RWPE2 (cell line): ENCODE results near the gene ITGA2B.

ENCODE experiments used
- ATAC-seq: fragments of 200-7000 bp; cut with Tn5 transposase; 3 replicates; pipeline ENCODE4 v1.9.1; 2021; ENCODE audit warnings: low read depth
- DNase-seq: peaks from one replicate; pipeline ENCODE4 v3.0.0-alpha.2; 2020; ENCODE audit warnings: low spot score
- H3K27ac ChIP-seq: fragments of 450-650 bp; 2 replicates; pipeline ENCODE4 v1.5.1; 2017; ENCODE audit warnings: mild to moderate bottlenecking; ENCODE audit not compliant: poor library complexity, severe bottlenecking
- H3K27me3 ChIP-seq: fragments of 250-450 bp; sonication (Bioruptor Pico); 2 replicates; pipeline ENCODE4 v1.5.1; 2021; ENCODE audit warnings: mild to moderate bottlenecking, moderate library complexity; ENCODE audit not compliant: insufficient read depth, poor library complexity, severe bottlenecking
- H3K36me3 ChIP-seq: fragments of 250-450 bp; sonication (Bioruptor Pico); 2 replicates; pipeline ENCODE4 v1.5.1; 2020; ENCODE audit warnings: low read depth, mild to moderate bottlenecking, moderate library complexity
- H3K4me1 ChIP-seq: fragments of 250-450 bp; sonication (Bioruptor Pico); 2 replicates; pipeline ENCODE4 v1.5.1; 2021; ENCODE audit warnings: mild to moderate bottlenecking, moderate library complexity; ENCODE audit not compliant: insufficient read depth, poor library complexity, severe bottlenecking
- H3K4me3 ChIP-seq: fragments of 250-450 bp; sonication (Bioruptor Pico); 2 replicates; pipeline ENCODE4 v1.5.1; 2021; ENCODE audit warnings: mild to moderate bottlenecking, moderate library complexity; ENCODE audit not compliant: severe bottlenecking
- H3K9me3 ChIP-seq: fragments of 250-450 bp; sonication (Bioruptor Pico); 2 replicates; pipeline ENCODE4 v1.5.1; 2021; ENCODE audit warnings: mild to moderate bottlenecking, moderate library complexity; ENCODE audit not compliant: severe bottlenecking
- TF ChIP-seq, protein P1 (sequence below): fragments of 450-650 bp; IDR thresholded peaks from one replicate; pipeline ENCODE4 v1.5.1; 2017; ENCODE audit warnings: mild to moderate bottlenecking, moderate library complexity; ENCODE audit not compliant: poor library complexity, severe bottlenecking

Gene ITGA2B

DNA sequence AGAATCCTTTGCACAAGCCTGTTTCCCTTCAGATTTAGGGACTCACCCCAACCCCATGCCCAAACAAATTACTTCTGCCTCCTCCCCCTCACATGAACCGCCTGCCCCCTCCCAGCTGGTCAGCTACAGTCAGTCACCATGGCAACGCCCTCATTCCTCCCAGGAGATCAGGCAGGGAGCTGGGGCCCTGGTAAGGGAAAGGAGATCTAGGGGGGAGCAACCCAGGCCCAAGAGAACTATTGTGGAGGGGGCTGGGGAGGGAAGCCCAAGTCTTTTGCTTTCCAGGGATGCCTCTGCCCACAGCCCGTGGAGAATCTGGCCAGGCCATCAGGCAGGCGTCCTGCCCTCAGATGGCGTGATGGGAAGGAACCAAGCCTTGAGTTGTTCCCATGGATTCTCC is 28.6 kb downstream of the ITGA2B start:
- H3K4me1 ChIP-seq: no peaks in the 10 kb centered on the region
- no peak for DNase-seq
- TF ChIP-seq, protein P1, sequence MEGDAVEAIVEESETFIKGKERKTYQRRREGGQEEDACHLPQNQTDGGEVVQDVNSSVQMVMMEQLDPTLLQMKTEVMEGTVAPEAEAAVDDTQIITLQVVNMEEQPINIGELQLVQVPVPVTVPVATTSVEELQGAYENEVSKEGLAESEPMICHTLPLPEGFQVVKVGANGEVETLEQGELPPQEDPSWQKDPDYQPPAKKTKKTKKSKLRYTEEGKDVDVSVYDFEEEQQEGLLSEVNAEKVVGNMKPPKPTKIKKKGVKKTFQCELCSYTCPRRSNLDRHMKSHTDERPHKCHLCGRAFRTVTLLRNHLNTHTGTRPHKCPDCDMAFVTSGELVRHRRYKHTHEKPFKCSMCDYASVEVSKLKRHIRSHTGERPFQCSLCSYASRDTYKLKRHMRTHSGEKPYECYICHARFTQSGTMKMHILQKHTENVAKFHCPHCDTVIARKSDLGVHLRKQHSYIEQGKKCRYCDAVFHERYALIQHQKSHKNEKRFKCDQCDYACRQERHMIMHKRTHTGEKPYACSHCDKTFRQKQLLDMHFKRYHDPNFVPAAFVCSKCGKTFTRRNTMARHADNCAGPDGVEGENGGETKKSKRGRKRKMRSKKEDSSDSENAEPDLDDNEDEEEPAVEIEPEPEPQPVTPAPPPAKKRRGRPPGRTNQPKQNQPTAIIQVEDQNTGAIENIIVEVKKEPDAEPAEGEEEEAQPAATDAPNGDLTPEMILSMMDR: no peak

GRCh38 chr17:44360144-44360533 is 29.3 kb downstream of the ITGA2B start:
- Histone ChIP-seq H3K27me3 (no peaks in the 10 kb centered on the region), H3K9me3 (no peaks in the 10 kb centered on the region), H3K4me1 (no peaks in the 10 kb centered on the region), H3K36me3 (no peaks in the 10 kb centered on the region), H3K27ac (no peak overlapping the region), H3K4me3 (no peak overlapping the region)
- TF ChIP-seq, protein P1: no peak
- ATAC-seq (no peak), DNase-seq (no peak)

More for the DNA sequence above, 28.6 kb downstream of the ITGA2B start:
- Histone ChIP-seq H3K4me3 (no peak overlapping the region), H3K36me3 (no peaks in the 10 kb centered on the region), H3K27me3 (no peaks in the 10 kb centered on the region), H3K9me3 (no peaks in the 10 kb centered on the region), H3K27ac (no peak overlapping the region)
- no peak for ATAC-seq

- ATAC-seq: no peak
- H3K27me3 ChIP-seq: no peaks in the 10 kb centered on the region
- H3K27ac ChIP-seq: no peak overlapping the region
- TF ChIP-seq, protein P1: no peak
- no peaks in the 10 kb centered on the region for H3K9me3 ChIP-seq
- H3K4me3 ChIP-seq: no peak overlapping the region
- DNase-seq: no peak
- H3K4me1 ChIP-seq: no peaks in the 10 kb centered on the region
- H3K36me3 ChIP-seq: no peaks in the 10 kb centered on the region
These were observed 29.8 kb downstream of the ITGA2B start for GRCh38 chr17:44359458-44360143.

DNA sequence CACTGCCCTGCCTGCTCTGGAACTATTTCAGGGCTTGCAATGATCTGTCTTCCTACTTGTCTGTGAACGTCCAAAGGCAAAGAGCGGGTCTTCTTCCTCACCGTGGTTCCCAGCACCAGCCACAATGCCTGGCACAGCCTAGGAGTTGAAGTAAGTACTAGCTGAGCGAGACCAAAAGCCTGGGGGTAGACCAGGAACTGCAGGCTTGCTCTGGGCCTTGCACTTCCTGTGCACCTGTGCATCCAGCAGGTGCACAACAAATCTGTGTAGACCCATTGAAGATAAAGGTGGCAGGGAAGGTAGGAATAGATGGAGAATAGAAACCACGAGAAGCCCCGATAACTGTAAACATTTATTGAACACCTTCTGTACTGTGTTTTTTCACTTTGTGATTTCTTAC is 30.4 kb downstream of the ITGA2B start:
- H3K36me3 ChIP-seq: no peaks in the 10 kb centered on the region
- H3K4me3 ChIP-seq: no peak overlapping the region
- no peaks in the 10 kb centered on the region for H3K27me3 ChIP-seq
- H3K27ac ChIP-seq: no peak overlapping the region
- H3K9me3 ChIP-seq: no peaks in the 10 kb centered on the region
- H3K4me1 ChIP-seq: no peaks in the 10 kb centered on the region
- no peak for DNase-seq
- ATAC-seq: no peak
- TF ChIP-seq, protein P1: no peak

DNA sequence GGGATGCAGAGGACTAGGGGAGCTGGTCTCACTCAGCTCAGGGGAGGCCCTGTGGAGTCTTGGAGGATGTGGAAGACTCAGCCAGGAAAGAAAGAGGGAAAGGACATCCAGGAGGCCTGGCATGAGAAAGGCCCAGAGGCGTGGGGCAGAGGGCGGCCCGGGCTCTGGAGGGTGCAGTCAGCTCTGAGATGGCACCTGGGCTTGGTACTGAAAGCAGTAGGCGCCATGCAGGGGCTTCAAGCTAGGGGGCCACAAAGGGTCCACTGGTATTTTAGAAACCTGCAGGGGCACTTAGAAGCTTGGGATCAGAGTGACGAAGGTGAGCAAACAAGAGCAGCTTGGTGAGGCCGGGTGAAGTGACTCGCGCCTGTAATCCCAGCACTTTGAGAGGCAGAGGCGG is 31.4 kb downstream of the ITGA2B start:
- no peak for DNase-seq
- Histone ChIP-seq H3K4me1 (no peaks in the 10 kb centered on the region), H3K27me3 (no peaks in the 10 kb centered on the region), H3K27ac (no peak overlapping the region), H3K36me3 (no peaks in the 10 kb centered on the region), H3K9me3 (no peaks in the 10 kb centered on the region), H3K4me3 (no peak overlapping the region)
- TF ChIP-seq, protein P1: no peak
- no peak for ATAC-seq
